ENCODE measurements around the gene SH3RF3. TPM values are rescaled to one million over a fixed set of nuclear protein-coding genes. Genes with fewer than 3 reads are reported as not detected.

Gene SH3RF3
- polyA plus RNA-seq, 1 donor (not counting 4 experiments of a cell fraction or from before 2014, with no cell fraction given) = 0.08 TPM

- dilution Hi-C loops (cut with MboI; ENCODE audit: extremely low pct_ligation_motif_present, low sequenced_read_pairs) = no loop called here
- Histone ChIP-seq H3K4me2 (ENCODE audit: control insufficient read depth, extremely low read depth, insufficient read depth, low read depth, low read length) (no peak overlapping the region), H3K27ac (ENCODE audit: control insufficient read depth, insufficient read depth, low read length) (no peak overlapping the region), H3K27me3 (ENCODE audit: control insufficient read depth, extremely low read depth, insufficient read depth, low read length) (peaks cover 6% of the 10 kb centered on the region), H3K36me3 (ENCODE audit: control insufficient read depth in 2 of 2, extremely low read depth in 1 of 2, insufficient read depth in 2 of 2, low read length in 2 of 2) (no peaks in the 10 kb centered on the region), H4K20me1 (ENCODE audit: control insufficient read depth, extremely low read depth, insufficient read depth, low read length) (no peaks in the 10 kb centered on the region), H3K4me3 (ENCODE audit: control insufficient read depth in 2 of 3, extremely low read depth in 1 of 3, insufficient read depth in 2 of 3, low read depth in 1 of 3, low read length in 3 of 3) (no peak overlapping the region), H3K9me3 (ENCODE audit: control insufficient read depth, low read depth, low read length) (no peaks in the 10 kb centered on the region), H2AFZ (ENCODE audit: control insufficient read depth, low read length) (no peak overlapping the region), H3K79me2 (ENCODE audit: control insufficient read depth, insufficient read depth, low read length) (no peaks in the 10 kb centered on the region), H3K9ac (ENCODE audit: control insufficient read depth, extremely low read depth, insufficient read depth, low read length) (no peak overlapping the region), H3K9me1 (ENCODE audit: control insufficient read depth, extremely low read depth, insufficient read depth, low read length) (no peaks in the 10 kb centered on the region), H3K4me1 (ENCODE audit: control insufficient read depth, extremely low read depth, insufficient read depth, low read length) (no peaks in the 10 kb centered on the region)
- no peak for FAIRE-seq
- no peak for TF ChIP-seq EZH2 (IDR thresholded peaks at IDR 0.05; ENCODE audit: low read length)
- DNase-seq (ENCODE audit: low read depth, low spot score) = no peak
These were observed 235.2 kb downstream of the SH3RF3 start for GRCh38 chr2:109364217-109364616.

DNA sequence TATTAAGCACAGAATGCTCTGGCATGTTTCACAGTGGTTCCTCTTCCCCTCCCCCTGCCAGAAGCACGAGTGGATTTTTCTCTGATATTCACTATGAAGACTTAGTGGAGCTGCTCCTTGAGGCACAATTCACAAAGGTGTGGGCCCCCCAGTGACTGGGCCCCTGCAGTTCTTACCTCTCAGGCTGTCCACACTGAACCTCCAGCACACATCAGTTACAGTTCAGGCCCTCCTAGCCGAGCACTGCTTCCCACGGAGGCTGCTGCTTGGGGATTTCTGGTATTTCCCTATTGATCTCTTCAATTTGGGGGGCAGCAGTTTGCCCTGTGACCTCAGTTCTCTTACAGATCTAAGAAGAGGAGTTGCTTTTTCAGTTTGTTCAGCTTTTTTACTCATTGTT is 236.1 kb downstream of the SH3RF3 start:
- Histone ChIP-seq H3K79me2 (ENCODE audit: control insufficient read depth, insufficient read depth, low read length) (no peaks in the 10 kb centered on the region), H3K9me1 (ENCODE audit: control insufficient read depth, extremely low read depth, insufficient read depth, low read length) (no peaks in the 10 kb centered on the region), H3K9me3 (ENCODE audit: control insufficient read depth, low read depth, low read length) (no peaks in the 10 kb centered on the region), H3K36me3 (ENCODE audit: control insufficient read depth in 2 of 2, extremely low read depth in 1 of 2, insufficient read depth in 2 of 2, low read length in 2 of 2) (no peaks in the 10 kb centered on the region), H3K4me3 (ENCODE audit: control insufficient read depth in 2 of 3, extremely low read depth in 1 of 3, insufficient read depth in 2 of 3, low read depth in 1 of 3, low read length in 3 of 3) (no peak overlapping the region), H3K27ac (ENCODE audit: control insufficient read depth, insufficient read depth, low read length) (no peak overlapping the region), H4K20me1 (ENCODE audit: control insufficient read depth, extremely low read depth, insufficient read depth, low read length) (no peaks in the 10 kb centered on the region), H3K9ac (ENCODE audit: control insufficient read depth, extremely low read depth, insufficient read depth, low read length) (no peak overlapping the region), H3K27me3 (ENCODE audit: control insufficient read depth, extremely low read depth, insufficient read depth, low read length) (peaks cover 6% of the 10 kb centered on the region), H3K4me1 (ENCODE audit: control insufficient read depth, extremely low read depth, insufficient read depth, low read length) (no peaks in the 10 kb centered on the region), H3K4me2 (ENCODE audit: control insufficient read depth, extremely low read depth, insufficient read depth, low read depth, low read length) (no peak overlapping the region), H2AFZ (ENCODE audit: control insufficient read depth, low read length) (no peak overlapping the region)
- no peak for DNase-seq (ENCODE audit: low read depth, low spot score)
- no peak for FAIRE-seq
- dilution Hi-C loops (cut with MboI; ENCODE audit: extremely low pct_ligation_motif_present, low sequenced_read_pairs) = no loop called here
- TF ChIP-seq EZH2 (IDR thresholded peaks at IDR 0.05; ENCODE audit: low read length) = no peak
- TF ChIP-seq, protein P1, sequence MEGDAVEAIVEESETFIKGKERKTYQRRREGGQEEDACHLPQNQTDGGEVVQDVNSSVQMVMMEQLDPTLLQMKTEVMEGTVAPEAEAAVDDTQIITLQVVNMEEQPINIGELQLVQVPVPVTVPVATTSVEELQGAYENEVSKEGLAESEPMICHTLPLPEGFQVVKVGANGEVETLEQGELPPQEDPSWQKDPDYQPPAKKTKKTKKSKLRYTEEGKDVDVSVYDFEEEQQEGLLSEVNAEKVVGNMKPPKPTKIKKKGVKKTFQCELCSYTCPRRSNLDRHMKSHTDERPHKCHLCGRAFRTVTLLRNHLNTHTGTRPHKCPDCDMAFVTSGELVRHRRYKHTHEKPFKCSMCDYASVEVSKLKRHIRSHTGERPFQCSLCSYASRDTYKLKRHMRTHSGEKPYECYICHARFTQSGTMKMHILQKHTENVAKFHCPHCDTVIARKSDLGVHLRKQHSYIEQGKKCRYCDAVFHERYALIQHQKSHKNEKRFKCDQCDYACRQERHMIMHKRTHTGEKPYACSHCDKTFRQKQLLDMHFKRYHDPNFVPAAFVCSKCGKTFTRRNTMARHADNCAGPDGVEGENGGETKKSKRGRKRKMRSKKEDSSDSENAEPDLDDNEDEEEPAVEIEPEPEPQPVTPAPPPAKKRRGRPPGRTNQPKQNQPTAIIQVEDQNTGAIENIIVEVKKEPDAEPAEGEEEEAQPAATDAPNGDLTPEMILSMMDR (optimal IDR thresholded peaks at IDR 0.05 in 1 of 3, IDR thresholded peaks at IDR 0.05 in 1 of 3, conservative IDR thresholded peaks at IDR 0.05 in 1 of 3; ENCODE audit: extremely low read depth in 1 of 3, insufficient read depth in 2 of 3, low read length in 3 of 3) = no peak

- no peak overlapping the region for H2AFZ ChIP-seq (ENCODE audit: control insufficient read depth, low read length)
- H4K20me1 ChIP-seq (ENCODE audit: control insufficient read depth, extremely low read depth, insufficient read depth, low read length) = no peaks in the 10 kb centered on the region
- no peak overlapping the region for H3K4me2 ChIP-seq (ENCODE audit: control insufficient read depth, extremely low read depth, insufficient read depth, low read depth, low read length)
- H3K27me3 ChIP-seq (ENCODE audit: control insufficient read depth, extremely low read depth, insufficient read depth, low read length) = peaks cover 6% of the 10 kb centered on the region
- H3K4me1 ChIP-seq (ENCODE audit: control insufficient read depth, extremely low read depth, insufficient read depth, low read length) = no peaks in the 10 kb centered on the region
- no peak overlapping the region for H3K9ac ChIP-seq (ENCODE audit: control insufficient read depth, extremely low read depth, insufficient read depth, low read length)
- no peak overlapping the region for H3K4me3 ChIP-seq (ENCODE audit: control insufficient read depth in 2 of 3, extremely low read depth in 1 of 3, insufficient read depth in 2 of 3, low read depth in 1 of 3, low read length in 3 of 3)
- TF ChIP-seq, protein P1 (optimal IDR thresholded peaks at IDR 0.05 in 1 of 3, IDR thresholded peaks at IDR 0.05 in 1 of 3, conservative IDR thresholded peaks at IDR 0.05 in 1 of 3; ENCODE audit: extremely low read depth in 1 of 3, insufficient read depth in 2 of 3, low read length in 3 of 3) = no peak
- TF ChIP-seq EZH2 (IDR thresholded peaks at IDR 0.05; ENCODE audit: low read length) = no peak
- dilution Hi-C loops (cut with MboI; ENCODE audit: extremely low pct_ligation_motif_present, low sequenced_read_pairs) = no loop called here
- FAIRE-seq (no peak), DNase-seq (ENCODE audit: low read depth, low spot score) (no peak)
- no peaks in the 10 kb centered on the region for H3K79me2 ChIP-seq (ENCODE audit: control insufficient read depth, insufficient read depth, low read length)
- H3K9me1 ChIP-seq (ENCODE audit: control insufficient read depth, extremely low read depth, insufficient read depth, low read length) = no peaks in the 10 kb centered on the region
- no peaks in the 10 kb centered on the region for H3K36me3 ChIP-seq (ENCODE audit: control insufficient read depth in 2 of 2, extremely low read depth in 1 of 2, insufficient read depth in 2 of 2, low read length in 2 of 2)
- H3K27ac ChIP-seq (ENCODE audit: control insufficient read depth, insufficient read depth, low read length) = no peak overlapping the region
- H3K9me3 ChIP-seq (ENCODE audit: control insufficient read depth, low read depth, low read length) = no peaks in the 10 kb centered on the region
These were observed 238.7 kb downstream of the SH3RF3 start for GRCh38 chr2:109367683-109368082.

Measured in keratinocyte (primary cell).